Body of pancreas (tissue), 4 donors: ENCODE results near the gene HECW1. TPM values are rescaled to one million over a fixed set of nuclear protein-coding genes. Genes with fewer than 3 reads are reported as not detected.

ENCODE experiments used
- ATAC-seq: fragments of 150-250 bp; one replicate; pipeline ENCODE4 v1.9.1; 2016
- DNase-seq, 4 donors: peaks; one replicate each; pipeline ENCODE4 v3.0.0-alpha.2; 2019
- H3K27ac ChIP-seq, 4 donors: fragments of 200-600 bp; sonication (generic); 1 replicate in 3 of 4; 2 replicates in 1 of 4; pipeline versions ENCODE4 v1.5.1 to v1.6.1; 2016 to 2019; ENCODE audit warnings: mild to moderate bottlenecking in 1 of 4, mixed read lengths in 1 of 4, moderate library complexity in 1 of 4
- H3K27me3 ChIP-seq, 2 donors: fragments of 200-600 bp; sonication (generic); one replicate each; pipeline ENCODE4 v1.6.0; 2016; ENCODE audit warnings: mild to moderate bottlenecking in 1 of 2
- H3K36me3 ChIP-seq, 2 donors: fragments of 200-600 bp; sonication (generic); replicated peaks in 1 of 2; 2 replicates each; pipeline ENCODE4 v1.5.1; 2016; ENCODE audit warnings: low read depth in 2 of 2; ENCODE audit not compliant: insufficient read depth in 1 of 2
- H3K4me1 ChIP-seq: fragments of 200-600 bp; sonication (generic); one replicate; pipeline ENCODE4 v1.6.0; 2016
- H3K4me3 ChIP-seq, 2 donors: fragments of 200-600 bp; sonication (generic); 1 replicate in 1 of 2; 2 replicates in 1 of 2; pipeline ENCODE4 v1.5.1; 2016 to 2019
- H3K9me3 ChIP-seq, 3 donors: fragments of 200-600 bp; sonication (generic); 1 replicate in 2 of 3; 2 replicates in 1 of 3; pipeline ENCODE4 v1.5.1; 2016
- POLR2A ChIP-seq, 3 donors: fragments of 450-650 bp; IDR thresholded peaks; one replicate each; pipeline ENCODE4 v1.6.1; 2016; ENCODE audit warnings: antibody characterized with exemption in 3 of 3, mild to moderate bottlenecking in 2 of 3
- WGBS, 2 donors: methylation state at CpG; one replicate each; pipeline ENCODE4 v1.1.5; 2017; 5-methylcytosine and 5-hydroxymethylcytosine counted together
- intact Hi-C: fragments of 100-400 bp; cut with DNase I; formaldehyde crosslinking; loops from one replicate; pipeline ENCODE4 v1.15.1; 2023
- total RNA-seq, 2 donors: library from RNA; depleted of rRNA; stranded (reverse); fragments of >200 nt; gene quantifications; one replicate each; pipeline ENCODE4 v1.1.0, GENCODE V29; 2016
- TF ChIP-seq, protein P1 (sequence below), 7 experiments: fragments of 450-650 bp in 4 of 7; fragments of 200-600 bp in 3 of 7; sonication (generic) in 3 of 7; IDR thresholded peaks; one replicate each; pipeline ENCODE4 v1.5.1; 2016 to 2019; ENCODE audit warnings: antibody characterized with exemption in 7 of 7

Gene HECW1
- total RNA-seq, 2 donors from 2014 or later, result under 0.01 TPM; not detected in 1

DNA sequence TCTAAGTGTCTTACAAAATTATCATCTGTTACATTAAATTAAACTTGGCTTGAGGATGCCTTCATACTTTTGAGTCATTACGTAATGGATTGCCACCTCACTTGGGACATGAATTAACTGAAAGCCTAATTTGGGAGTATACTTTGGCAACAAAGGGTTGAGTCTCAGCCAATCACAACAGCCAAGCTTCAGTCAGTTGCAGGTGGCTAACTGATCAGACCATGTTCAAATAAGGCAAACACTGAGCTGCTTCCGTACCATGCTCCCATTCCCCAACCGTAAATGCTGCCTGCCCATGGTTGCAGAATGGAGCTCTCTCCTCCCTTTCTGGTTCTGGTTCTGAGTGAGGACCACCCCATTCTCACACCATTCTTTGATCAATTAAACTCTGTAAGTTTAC is 377.6 kb downstream of the HECW1 start:
- intact Hi-C loops, result no loop called here
- Histone ChIP-seq H3K4me3 (no peak overlapping the region), H3K27ac (peak overlapping the region in 2 of 4 donors; percentile 20 to 48), H3K27me3 (no peaks in the 10 kb centered on the region), H3K9me3 (no peaks in the 10 kb centered on the region), H3K4me1 (peaks cover 41% of the 10 kb centered on the region), H3K36me3 (no peaks in the 10 kb centered on the region)
- ATAC-seq (no peak), DNase-seq (no peak)
- WGBS, 2 donors, result 27 to 30% methylated on average over 3 of the region's 3 CpGs
- no peak for TF ChIP-seq POLR2A (IDR thresholded peaks at IDR 0.05)
- TF ChIP-seq, protein P1, sequence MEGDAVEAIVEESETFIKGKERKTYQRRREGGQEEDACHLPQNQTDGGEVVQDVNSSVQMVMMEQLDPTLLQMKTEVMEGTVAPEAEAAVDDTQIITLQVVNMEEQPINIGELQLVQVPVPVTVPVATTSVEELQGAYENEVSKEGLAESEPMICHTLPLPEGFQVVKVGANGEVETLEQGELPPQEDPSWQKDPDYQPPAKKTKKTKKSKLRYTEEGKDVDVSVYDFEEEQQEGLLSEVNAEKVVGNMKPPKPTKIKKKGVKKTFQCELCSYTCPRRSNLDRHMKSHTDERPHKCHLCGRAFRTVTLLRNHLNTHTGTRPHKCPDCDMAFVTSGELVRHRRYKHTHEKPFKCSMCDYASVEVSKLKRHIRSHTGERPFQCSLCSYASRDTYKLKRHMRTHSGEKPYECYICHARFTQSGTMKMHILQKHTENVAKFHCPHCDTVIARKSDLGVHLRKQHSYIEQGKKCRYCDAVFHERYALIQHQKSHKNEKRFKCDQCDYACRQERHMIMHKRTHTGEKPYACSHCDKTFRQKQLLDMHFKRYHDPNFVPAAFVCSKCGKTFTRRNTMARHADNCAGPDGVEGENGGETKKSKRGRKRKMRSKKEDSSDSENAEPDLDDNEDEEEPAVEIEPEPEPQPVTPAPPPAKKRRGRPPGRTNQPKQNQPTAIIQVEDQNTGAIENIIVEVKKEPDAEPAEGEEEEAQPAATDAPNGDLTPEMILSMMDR (IDR thresholded peaks at IDR 0.05), result no peak

DNA sequence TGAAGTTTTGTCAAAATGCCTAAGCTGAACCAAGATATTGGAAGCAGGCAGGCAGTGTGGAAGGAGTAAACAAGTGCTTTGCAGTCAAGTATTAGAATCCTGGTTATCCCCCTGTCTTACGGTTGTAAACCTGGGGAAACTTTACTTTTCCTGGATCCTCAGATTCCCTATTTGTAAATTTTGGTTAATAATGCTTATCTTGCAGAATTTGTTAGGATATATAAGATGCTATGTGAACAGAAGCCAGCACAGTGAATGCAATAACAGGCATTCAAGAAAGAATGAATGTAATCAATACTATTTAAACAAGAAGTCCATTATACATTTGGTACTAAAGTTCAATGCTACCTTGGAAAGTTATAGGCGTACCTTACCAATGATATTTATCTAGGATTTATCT is 378.7 kb downstream of the HECW1 start:
- Histone ChIP-seq H3K36me3 (no peaks in the 10 kb centered on the region), H3K27ac (no peak overlapping the region), H3K4me1 (peaks cover 39% of the 10 kb centered on the region), H3K27me3 (no peaks in the 10 kb centered on the region), H3K4me3 (no peak overlapping the region), H3K9me3 (no peaks in the 10 kb centered on the region)
- no peak for DNase-seq
- TF ChIP-seq, protein P1 (IDR thresholded peaks at IDR 0.05), result no peak
- TF ChIP-seq POLR2A (IDR thresholded peaks at IDR 0.05), result no peak
- no peak for ATAC-seq
- WGBS, 2 donors, result 84 to 99% methylated on average over 2 of the region's 2 CpGs
- intact Hi-C loops, result no loop called here

DNA sequence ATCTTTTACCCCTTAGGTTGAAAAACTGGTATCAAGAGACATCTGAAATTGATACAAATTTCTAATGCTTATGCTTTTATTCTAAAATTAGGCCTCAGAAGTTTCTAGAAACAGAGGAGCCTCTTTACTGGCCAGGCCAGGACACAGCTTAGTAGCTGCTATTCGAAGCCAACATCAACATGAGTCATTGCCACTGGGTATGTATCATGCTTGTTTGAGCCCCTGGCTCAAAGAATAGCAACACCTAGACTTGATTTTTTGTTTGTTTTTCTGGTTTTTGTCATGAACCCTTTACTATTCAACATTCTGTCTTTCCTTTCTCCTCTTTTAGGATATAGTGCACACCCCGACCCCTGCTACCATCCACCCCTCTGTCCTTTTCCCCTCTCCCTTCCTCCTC is 379.5 kb downstream of the HECW1 start:
- Histone ChIP-seq H3K4me1 (peaks cover 35% of the 10 kb centered on the region), H3K27ac (no peak overlapping the region), H3K36me3 (no peaks in the 10 kb centered on the region), H3K27me3 (no peaks in the 10 kb centered on the region), H3K4me3 (no peak overlapping the region), H3K9me3 (no peaks in the 10 kb centered on the region)
- DNase-seq, result no peak
- TF ChIP-seq, protein P1 (IDR thresholded peaks at IDR 0.05), result no peak
- no peak for TF ChIP-seq POLR2A (IDR thresholded peaks at IDR 0.05)
- intact Hi-C loops, result no loop called here
- no peak for ATAC-seq
- WGBS, 2 donors, result 77 to 80% methylated on average over 2 of the region's 2 CpGs

DNA sequence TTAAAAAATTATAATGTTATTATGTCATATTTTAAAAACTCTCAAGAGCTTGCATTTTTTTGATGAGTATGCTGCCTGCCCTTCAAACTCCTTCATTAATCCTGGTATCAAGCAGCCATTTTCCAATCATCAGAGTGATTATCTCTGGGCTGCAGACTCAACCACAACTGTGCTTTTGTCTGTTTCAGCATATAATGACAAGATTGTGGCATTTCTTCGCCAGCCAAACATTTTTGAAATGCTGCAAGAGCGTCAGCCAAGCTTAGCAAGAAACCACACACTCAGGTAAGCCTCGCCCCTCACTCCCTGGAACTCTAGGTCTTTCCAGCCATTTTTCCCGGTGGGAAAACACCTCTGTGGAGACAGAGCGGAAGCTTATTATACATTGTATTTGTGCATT is 380.4 kb downstream of the HECW1 start:
- no peak for ATAC-seq
- no peak for TF ChIP-seq POLR2A (IDR thresholded peaks at IDR 0.05)
- TF ChIP-seq, protein P1 (IDR thresholded peaks at IDR 0.05), result no peak
- no peak overlapping the region for H3K4me3 ChIP-seq
- H3K4me1 ChIP-seq, result peaks cover 28% of the 10 kb centered on the region
- no peak for DNase-seq
- intact Hi-C loops, result no loop called here
- WGBS, 2 donors, result 79 to 89% methylated on average over 5 of the region's 5 CpGs
- no peaks in the 10 kb centered on the region for H3K27me3 ChIP-seq
- H3K9me3 ChIP-seq, result no peaks in the 10 kb centered on the region
- H3K27ac ChIP-seq, result no peak overlapping the region
- H3K36me3 ChIP-seq, result no peaks in the 10 kb centered on the region

DNA sequence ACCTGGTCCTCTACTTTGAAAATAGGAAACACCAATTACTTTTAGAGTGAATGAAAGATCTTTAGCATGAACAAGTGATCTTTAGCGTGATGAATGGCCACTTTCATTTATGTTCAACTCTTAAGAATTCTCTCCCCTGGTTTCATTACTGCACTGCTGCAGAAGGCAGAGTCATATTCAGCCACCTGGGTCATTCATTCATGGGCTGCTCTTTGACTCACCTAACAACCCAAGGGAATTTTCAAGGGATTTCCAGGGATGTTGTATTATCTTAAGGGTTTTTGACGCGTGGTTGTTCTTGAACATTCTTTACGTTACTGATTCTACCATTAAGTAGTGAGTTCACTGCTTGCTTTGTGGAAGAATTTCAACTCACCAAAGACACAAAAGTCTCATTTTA is 383.1 kb downstream of the HECW1 start:
- Histone ChIP-seq H3K36me3 (no peaks in the 10 kb centered on the region), H3K4me3 (no peak overlapping the region), H3K27ac (no peak overlapping the region), H3K4me1 (peaks cover 2% of the 10 kb centered on the region), H3K9me3 (no peaks in the 10 kb centered on the region), H3K27me3 (no peaks in the 10 kb centered on the region)
- 84% methylated on average over 4 of the region's 4 CpGs for WGBS, 2 donors
- ATAC-seq (no peak), DNase-seq (no peak)
- intact Hi-C loops, result no loop called here
- no peak for TF ChIP-seq POLR2A (IDR thresholded peaks at IDR 0.05)
- TF ChIP-seq, protein P1 (IDR thresholded peaks at IDR 0.05), result no peak
